DMS 273 (cell line): ENCODE data around the gene STIM1.

Source experiments
- DNase-seq: peaks from one replicate; lab custom pipeline; 2025; ENCODE audit not compliant: unreplicated experiment; lab: John Stamatoyannopoulos, UW

STIM1 gene

GRCh38 chr11:3909901-3910300, 54.4 kb downstream of the STIM1 start:
- no peak for DNase-seq

- DNase-seq: no peak
Observed at GRCh38 chr11:3911908-3912505, 56.5 kb downstream of the STIM1 start.

GRCh38 chr11:3913921-3914320, 58.5 kb downstream of the STIM1 start:
- no peak for DNase-seq

GRCh38 chr11:3914805-3915204, 59.3 kb downstream of the STIM1 start:
- DNase-seq: no peak

- no peak for DNase-seq
Observed at GRCh38 chr11:3916962-3917361, 61.5 kb downstream of the STIM1 start.

GRCh38 chr11:3920148-3920852, 64.8 kb downstream of the STIM1 start:
- DNase-seq: no peak

GRCh38 chr11:3922056-3922455, 66.6 kb downstream of the STIM1 start:
- no peak for DNase-seq

- DNase-seq: no peak
Observed at GRCh38 chr11:3925513-3925912, 70.0 kb downstream of the STIM1 start.

- no peak for DNase-seq
Observed at GRCh38 chr11:3926458-3927095, 71.1 kb downstream of the STIM1 start.

- DNase-seq: no peak
Observed at GRCh38 chr11:3927129-3927796, 71.8 kb downstream of the STIM1 start.

GRCh38 chr11:3929232-3929631, 73.8 kb downstream of the STIM1 start:
- no peak for DNase-seq

- no peak for DNase-seq
Observed at GRCh38 chr11:3929649-3930048, 74.2 kb downstream of the STIM1 start.

GRCh38 chr11:3932698-3933097, 77.2 kb downstream of the STIM1 start:
- DNase-seq: no peak

- no peak for DNase-seq
Observed at GRCh38 chr11:3933165-3933628, 77.7 kb downstream of the STIM1 start.

GRCh38 chr11:3934658-3935057, 79.2 kb downstream of the STIM1 start:
- DNase-seq: no peak

- no peak for DNase-seq
Observed at GRCh38 chr11:3936517-3936916, 81.1 kb downstream of the STIM1 start.

GRCh38 chr11:3939211-3939610, 83.7 kb downstream of the STIM1 start:
- DNase-seq: no peak

GRCh38 chr11:3939651-3940190, 84.3 kb downstream of the STIM1 start:
- DNase-seq: no peak

GRCh38 chr11:3942160-3942955, 86.9 kb downstream of the STIM1 start:
- no peak for DNase-seq

GRCh38 chr11:3942956-3943497, 87.6 kb downstream of the STIM1 start:
- DNase-seq: no peak
